GM18526 (cell line): ENCODE measurements around the gene TMX4.

Experiments
- POLR2A ChIP-seq: IDR thresholded peaks from 3 replicates; pipeline ENCODE4 v1.6.1; 2011; ENCODE audit not compliant: insufficient read length; ENCODE audit errors: extremely low read depth

The TMX4 gene

DNA sequence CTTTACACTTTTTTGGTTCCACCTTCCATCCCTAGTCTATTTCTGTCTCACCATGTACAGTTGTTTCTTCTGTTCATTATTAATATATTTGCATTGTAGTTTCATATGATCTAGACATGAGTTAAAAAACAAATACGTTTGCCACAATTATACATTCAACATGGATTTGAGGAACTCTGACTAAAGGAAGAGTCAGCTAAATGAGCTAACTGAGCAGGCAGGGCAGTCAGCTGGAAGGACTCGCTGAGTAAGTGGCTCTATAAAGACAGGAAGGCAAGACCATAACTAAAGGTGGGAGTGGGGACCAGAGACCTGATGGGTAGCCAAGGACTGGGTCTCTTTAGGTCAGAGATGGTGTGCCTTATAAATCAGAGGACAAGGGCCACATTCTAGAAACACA, 26.3 kb downstream of the TMX4 start:
- TF ChIP-seq POLR2A: no peak

GRCh38 chr20:7990385-7990784, 29.2 kb downstream of the TMX4 start:
- TF ChIP-seq POLR2A: no peak

GRCh38 chr20:7989379-7989778, 30.2 kb downstream of the TMX4 start:
- no peak for TF ChIP-seq POLR2A

- TF ChIP-seq POLR2A: no peak
Measured at GRCh38 chr20:7985916-7986315, 33.6 kb downstream of the TMX4 start.

DNA sequence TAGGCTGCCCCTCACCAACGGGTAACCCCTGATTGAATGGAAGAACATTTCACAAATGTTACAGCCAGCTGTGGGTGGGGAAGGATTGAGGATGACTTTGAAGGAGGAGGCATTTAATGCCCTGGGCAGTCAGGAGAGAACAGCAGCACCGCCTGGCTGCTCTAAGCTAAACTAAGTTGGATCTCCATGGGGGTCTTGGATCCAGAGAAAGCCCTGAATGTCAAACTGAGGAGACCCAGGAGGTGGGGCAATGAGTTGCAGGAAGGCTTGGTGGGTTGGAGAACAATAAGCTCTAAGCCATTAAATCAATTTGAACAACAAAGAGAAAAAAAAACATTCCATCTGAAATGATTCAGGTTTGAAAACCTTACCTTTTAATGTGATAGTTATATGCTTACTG, 35.4 kb downstream of the TMX4 start:
- TF ChIP-seq POLR2A: no peak

DNA sequence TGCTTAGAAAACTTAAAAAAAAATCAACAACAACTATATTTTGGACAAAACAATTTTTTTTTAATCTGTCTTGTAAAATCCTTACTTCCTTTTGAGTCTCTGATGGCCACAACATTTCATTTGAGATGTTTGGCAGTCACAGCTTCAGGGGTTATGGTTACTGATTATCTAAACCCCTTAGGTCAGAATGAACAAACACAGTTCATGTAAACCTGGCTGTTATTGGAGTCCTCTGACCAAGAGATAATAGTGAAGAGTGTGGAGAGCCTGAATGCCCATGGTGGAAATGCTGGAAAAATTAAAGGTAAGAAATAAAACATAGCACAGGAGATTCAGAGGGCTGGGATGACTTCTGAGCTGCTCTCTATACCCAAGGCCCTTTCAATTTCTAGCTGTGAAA, 38.2 kb downstream of the TMX4 start:
- TF ChIP-seq POLR2A: no peak

GRCh38 chr20:7980332-7981046, 39.1 kb downstream of the TMX4 start:
- TF ChIP-seq POLR2A: no peak

- TF ChIP-seq POLR2A: no peak
Measured at GRCh38 chr20:7977709-7978108, 41.9 kb downstream of the TMX4 start.

DNA sequence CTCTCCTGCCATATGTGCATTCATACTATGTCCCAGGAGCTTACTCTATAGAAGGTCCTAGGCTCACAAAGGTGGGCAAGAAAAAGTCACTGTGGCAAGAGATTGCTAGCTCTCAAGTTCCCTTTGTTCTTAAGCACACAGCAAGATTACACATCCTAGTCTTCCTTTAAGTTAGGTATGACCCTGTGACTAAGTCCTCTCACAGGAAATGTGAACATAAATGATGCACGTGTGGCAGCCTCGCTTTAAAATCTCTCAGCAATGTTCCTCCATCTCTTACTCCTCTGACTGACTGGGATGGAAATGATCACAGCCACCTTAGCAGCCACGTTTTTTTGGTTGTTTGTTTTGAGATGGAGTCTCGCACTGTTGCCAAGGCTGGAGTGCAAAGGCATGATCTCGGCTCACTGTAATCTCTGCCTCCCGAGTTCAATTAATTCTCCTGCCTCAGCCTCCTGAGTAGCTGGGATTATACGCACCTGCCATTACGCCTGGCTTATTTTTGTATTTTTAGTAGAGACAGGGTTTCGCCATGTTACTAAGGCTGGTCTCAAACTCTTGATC, 43.6 kb downstream of the TMX4 start:
- no peak for TF ChIP-seq POLR2A

DNA sequence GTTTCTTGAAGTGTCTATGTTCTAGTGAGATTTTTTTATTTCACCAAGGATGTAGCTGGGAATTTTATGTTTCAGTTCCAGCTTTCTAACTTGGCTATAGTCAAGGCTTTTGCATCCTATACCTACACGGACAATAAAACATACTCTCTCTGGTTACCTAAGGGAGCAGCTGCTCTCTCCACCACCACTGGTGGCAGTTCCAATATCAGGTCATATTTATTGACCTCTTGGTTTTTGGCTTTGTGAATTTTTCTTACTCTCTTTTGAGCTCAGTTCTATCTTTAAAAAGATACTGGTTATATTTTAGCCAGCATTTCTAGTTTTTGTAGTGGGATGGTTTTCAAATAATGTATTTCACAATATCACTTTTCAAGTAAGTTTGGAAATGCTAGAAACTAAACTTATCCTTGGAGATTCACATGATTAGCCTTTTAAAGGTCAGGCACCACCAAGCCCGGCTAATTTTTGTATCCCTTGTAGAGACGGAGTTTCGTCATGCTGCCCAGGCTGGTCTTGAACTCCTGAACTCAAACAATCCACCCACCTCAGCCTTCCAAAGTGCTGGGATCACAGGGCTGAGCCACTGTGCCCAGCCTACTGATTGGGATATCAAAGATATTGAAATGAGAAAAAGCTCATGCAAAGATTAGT, 44.7 kb downstream of the TMX4 start:
- TF ChIP-seq POLR2A: no peak

- TF ChIP-seq POLR2A: no peak
Measured at GRCh38 chr20:7971536-7972280, 47.9 kb downstream of the TMX4 start.

- no peak for TF ChIP-seq POLR2A
Measured at GRCh38 chr20:7967199-7967844, 52.2 kb downstream of the TMX4 start.

DNA sequence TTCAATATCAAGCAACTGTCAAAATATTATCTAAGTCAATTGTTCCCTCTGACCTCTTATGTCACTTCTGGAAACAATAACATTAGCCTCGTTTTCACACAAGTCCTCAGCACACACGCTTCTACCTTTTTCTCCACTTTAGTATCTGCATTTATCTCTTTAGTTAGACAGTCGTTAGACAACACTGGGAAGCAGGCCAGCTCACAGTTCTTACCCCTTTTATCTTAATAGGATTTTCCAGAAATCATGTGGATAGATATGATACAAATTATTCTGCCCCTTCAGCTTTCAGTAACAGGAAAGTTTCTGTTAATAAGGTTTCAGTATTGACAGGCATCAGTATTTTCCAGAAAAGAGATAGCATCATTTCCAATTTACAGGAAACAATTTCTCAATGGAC, 53.4 kb downstream of the TMX4 start:
- no peak for TF ChIP-seq POLR2A

- no peak for TF ChIP-seq POLR2A
Measured at GRCh38 chr20:7959484-7959883, 60.1 kb downstream of the TMX4 start.

- no peak for TF ChIP-seq POLR2A
Measured at GRCh38 chr20:7950387-7950786, 69.2 kb downstream of the TMX4 start.
